ENCODE measurements around the gene PNPLA1.

The PNPLA1 gene

GRCh38 chr6:36297511-36297910 is 27.7 kb downstream of the PNPLA1 start:
- TF ChIP-seq PATZ1 (CRISPR knock-in tag; IDR thresholded peaks at IDR 0.05; ENCODE audit: borderline replicate concordance): no peak
- TF ChIP-seq POU6F1 (CRISPR knock-in tag; IDR thresholded peaks at IDR 0.05; ENCODE audit: borderline replicate concordance, low read depth): no peak
- TF ChIP-seq ZC3H10 (CRISPR knock-in tag; IDR thresholded peaks at IDR 0.05): no peak
- ATAC-seq: no peak

- no peak for ATAC-seq
- no peak for TF ChIP-seq ISL1 (CRISPR knock-in tag; IDR thresholded peaks at IDR 0.05)
- no peak for TF ChIP-seq TOX (CRISPR knock-in tag; IDR thresholded peaks at IDR 0.05; ENCODE audit: borderline replicate concordance)
- no peak for TF ChIP-seq CSRNP3 (CRISPR knock-in tag; IDR thresholded peaks at IDR 0.05)
- no peak for TF ChIP-seq ZFP30 (CRISPR knock-in tag; IDR thresholded peaks at IDR 0.05)
- TF ChIP-seq ZFP3 (CRISPR knock-in tag; IDR thresholded peaks at IDR 0.05): no peak
- TF ChIP-seq OSR1 (CRISPR knock-in tag; IDR thresholded peaks at IDR 0.05): no peak
- no peak for TF ChIP-seq GLIS3 (CRISPR knock-in tag; IDR thresholded peaks at IDR 0.05)
Observed at GRCh38 chr6:36298027-36298426, 28.2 kb downstream of the PNPLA1 start.

- TF ChIP-seq ZNF70 (CRISPR knock-in tag; IDR thresholded peaks at IDR 0.05) (no peak), BACH2 (CRISPR knock-in tag; IDR thresholded peaks at IDR 0.05; ENCODE audit: borderline replicate concordance) (no peak), GLIS3 (CRISPR knock-in tag; IDR thresholded peaks at IDR 0.05) (no peak), ZNF565 (CRISPR knock-in tag; conservative IDR thresholded peaks at IDR 0.05; ENCODE audit: low read depth) (no peak), ESRRG (CRISPR knock-in tag; IDR thresholded peaks at IDR 0.05) (no peak), CSDC2 (CRISPR knock-in tag; IDR thresholded peaks at IDR 0.05) (no peak), ISL1 (CRISPR knock-in tag; IDR thresholded peaks at IDR 0.05) (no peak), CREB5 (CRISPR knock-in tag; IDR thresholded peaks at IDR 0.05; ENCODE audit: low read depth) (no peak), PATZ1 (CRISPR knock-in tag; IDR thresholded peaks at IDR 0.05; ENCODE audit: borderline replicate concordance) (no peak), POU6F1 (CRISPR knock-in tag; IDR thresholded peaks at IDR 0.05; ENCODE audit: borderline replicate concordance, low read depth) (no peak), ZC3H10 (CRISPR knock-in tag; IDR thresholded peaks at IDR 0.05) (no peak), ZFP30 (CRISPR knock-in tag; IDR thresholded peaks at IDR 0.05) (no peak)
- ATAC-seq: no peak
Observed at GRCh38 chr6:36301085-36301658, 31.3 kb downstream of the PNPLA1 start.

GRCh38 chr6:36301781-36302180 is 31.9 kb downstream of the PNPLA1 start:
- ATAC-seq: no peak

More at GRCh38 chr6:36301781-36302180, 31.9 kb downstream of the PNPLA1 start:
- TF ChIP-seq POU6F1 (CRISPR knock-in tag; IDR thresholded peaks at IDR 0.05; ENCODE audit: borderline replicate concordance, low read depth) (no peak), ZC3H10 (CRISPR knock-in tag; IDR thresholded peaks at IDR 0.05) (no peak)
